Astrocyte (in vitro differentiated cells and primary cell): ENCODE results near the gene REEP6. TPM values are rescaled to one million over a fixed set of nuclear protein-coding genes. Genes with fewer than 3 reads are reported as not detected.

Source experiments
- DNase-seq: peaks from one replicate; pipeline ENCODE4 v3.0.0-alpha.2; 2010; ENCODE audit warnings: low read depth
- FAIRE-seq: peaks from 2 replicates; lab custom pipeline; 2011; peaks lifted over from hg19 to GRCh38; lab: Jason Lieb, UNC
- H2AFZ ChIP-seq: 2 replicates; pipeline ENCODE4 v1.6.0; 2012; ENCODE audit warnings: low read depth, low read length, inconsistent platforms
- H3K27ac ChIP-seq: 2 replicates; pipeline ENCODE4 v1.5.1; 2011; ENCODE audit warnings: low read depth, low read length, inconsistent platforms
- H3K27me3 ChIP-seq: 2 replicates; pipeline ENCODE4 v1.6.0; 2011; ENCODE audit warnings: low read length, inconsistent platforms; ENCODE audit not compliant: insufficient read depth
- H3K36me3 ChIP-seq: 2 replicates; pipeline ENCODE4 v1.5.1; 2011; ENCODE audit warnings: low read length, inconsistent platforms; ENCODE audit not compliant: insufficient read depth
- H3K4me1 ChIP-seq: 2 replicates; pipeline ENCODE4 v1.5.1; 2011; ENCODE audit warnings: low read length, inconsistent platforms; ENCODE audit not compliant: insufficient read depth
- H3K4me2 ChIP-seq: 2 replicates; pipeline ENCODE4 v1.6.0; 2012; ENCODE audit warnings: low read length, inconsistent platforms
- H3K4me3 ChIP-seq: 2 replicates; pipeline ENCODE4 v1.5.1; 2011; ENCODE audit warnings: low read depth, mild to moderate bottlenecking, low read length, inconsistent platforms; ENCODE audit not compliant: insufficient read depth
- H3K79me2 ChIP-seq: 2 replicates; pipeline ENCODE4 v1.6.0; 2012; ENCODE audit warnings: mild to moderate bottlenecking, low read length, inconsistent platforms; ENCODE audit not compliant: insufficient read depth
- H3K9ac ChIP-seq: 2 replicates; pipeline ENCODE4 v1.6.0; 2012; ENCODE audit warnings: mild to moderate bottlenecking, low read length, inconsistent platforms
- H3K9me3 ChIP-seq: 2 replicates; pipeline ENCODE4 v1.5.1; 2012; ENCODE audit warnings: low read depth, mild to moderate bottlenecking, low read length, inconsistent platforms; ENCODE audit not compliant: insufficient read depth
- H4K20me1 ChIP-seq: 2 replicates; pipeline ENCODE4 v1.6.0; 2012; ENCODE audit warnings: low read length, inconsistent platforms; ENCODE audit not compliant: insufficient read depth
- H3K27ac Mint-ChIP-seq: one replicate; pipeline ENCODE4 v1.8.0; 2021; ENCODE audit warnings: mild to moderate bottlenecking, mixed read lengths; ENCODE audit not compliant: unreplicated experiment
- H3K27me3 Mint-ChIP-seq: one replicate; pipeline ENCODE4 v1.8.0; 2021; ENCODE audit warnings: low read depth, mixed read lengths; ENCODE audit not compliant: unreplicated experiment
- H3K36me3 Mint-ChIP-seq: one replicate; pipeline ENCODE4 v1.8.0; 2021; ENCODE audit warnings: low read depth, mixed read lengths; ENCODE audit not compliant: unreplicated experiment
- H3K4me1 Mint-ChIP-seq: one replicate; pipeline ENCODE4 v1.8.0; 2021; ENCODE audit warnings: low read depth, mixed read lengths; ENCODE audit not compliant: unreplicated experiment
- H3K4me3 Mint-ChIP-seq: one replicate; pipeline ENCODE4 v1.8.0; 2021; ENCODE audit warnings: mild to moderate bottlenecking, moderate library complexity, mixed read lengths; ENCODE audit not compliant: unreplicated experiment
- H3K9me3 Mint-ChIP-seq: one replicate; pipeline ENCODE4 v1.8.0; 2021; ENCODE audit warnings: mild to moderate bottlenecking, mixed read lengths; ENCODE audit not compliant: unreplicated experiment
- EZH2 ChIP-seq: IDR thresholded peaks from 2 replicates; pipeline ENCODE4 v1.6.1; 2012; ENCODE audit warnings: mild to moderate bottlenecking, low read length, inconsistent platforms; ENCODE audit not compliant: insufficient read depth
- total RNA-seq: library from RNA; stranded (reverse); gene quantifications from 2 replicates; pipeline ENCODE4 v1.2.1, GENCODE V29; 2021
- TF ChIP-seq, protein P1 (sequence below): IDR thresholded peaks from 2 replicates; pipeline ENCODE4 v1.5.1; 2011; ENCODE audit warnings: low read depth, mild to moderate bottlenecking, inconsistent platforms, low read length, moderate library complexity; ENCODE audit not compliant: insufficient read depth

Gene REEP6
- total RNA-seq, 1 donor from 2014 or later, result 5.7 TPM

GRCh38 chr19:1486720-1487575, 4.0 kb upstream of the REEP6 start:
- H2AFZ ChIP-seq, result no peak overlapping the region
- FAIRE-seq, result no peak
- Mint-ChIP-seq H3K4me1 (peaks cover 3% of the 10 kb centered on the region), H3K4me3 (no peak overlapping the region), H3K27ac (no peak overlapping the region), H3K27me3 (peaks cover under 1% of the 10 kb centered on the region), H3K36me3 (peaks cover 2% of the 10 kb centered on the region), H3K9me3 (no peaks in the 10 kb centered on the region)
- no peak for DNase-seq
- H3K36me3 ChIP-seq, result no peaks in the 10 kb centered on the region
- no peaks in the 10 kb centered on the region for H3K79me2 ChIP-seq
- H3K4me2 ChIP-seq, result no peak overlapping the region
- H4K20me1 ChIP-seq, result no peaks in the 10 kb centered on the region
- H3K4me1 ChIP-seq, result peaks cover 15% of the 10 kb centered on the region
- TF ChIP-seq EZH2, result no peak
- H3K9ac ChIP-seq, result no peak overlapping the region
- no peak overlapping the region for H3K27ac ChIP-seq
- H3K27me3 ChIP-seq, result peaks cover 5% of the 10 kb centered on the region
- H3K4me3 ChIP-seq, result no peak overlapping the region
- no peaks in the 10 kb centered on the region for H3K9me3 ChIP-seq

DNA sequence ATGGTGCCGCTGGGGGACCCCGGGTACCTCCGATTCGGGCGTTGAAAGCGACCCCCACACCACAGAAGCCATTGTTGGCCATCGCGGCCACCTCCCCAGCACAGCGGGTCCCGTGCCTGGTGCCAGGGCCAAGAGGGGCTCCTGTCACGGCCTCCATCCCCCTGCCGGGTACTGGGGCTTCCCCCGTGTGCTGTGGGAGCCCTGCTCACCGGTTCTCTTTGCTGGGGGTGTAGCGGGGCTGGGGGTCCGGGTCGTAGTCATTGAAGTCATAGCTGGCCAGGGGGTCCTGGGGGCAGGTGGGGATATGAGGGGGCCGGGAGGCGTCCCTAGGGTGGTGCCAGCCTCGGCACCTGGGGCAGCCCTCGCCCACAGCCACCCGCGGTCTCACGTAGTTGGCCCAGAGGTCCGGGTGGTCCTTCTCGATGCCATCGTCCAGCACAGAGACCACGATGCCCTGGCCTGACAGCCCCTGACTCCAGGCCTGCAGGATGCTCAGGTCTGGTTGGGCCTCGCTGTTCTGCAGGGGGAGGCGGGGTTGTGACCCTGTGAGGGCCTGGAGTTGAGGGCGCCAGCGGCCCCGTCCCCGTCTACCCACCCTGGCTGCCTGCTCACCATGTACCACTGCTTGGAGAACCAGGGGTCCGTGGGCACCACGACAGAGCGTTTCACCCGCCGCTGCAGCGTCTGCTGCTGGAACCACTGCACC, 3.3 kb upstream of the REEP6 start:
- H3K4me3 Mint-ChIP-seq, result no peak overlapping the region
- Histone ChIP-seq H3K27me3 (peaks cover 5% of the 10 kb centered on the region), H3K4me2 (no peak overlapping the region), H3K79me2 (no peaks in the 10 kb centered on the region), H3K36me3 (no peaks in the 10 kb centered on the region), H4K20me1 (no peaks in the 10 kb centered on the region), H3K9ac (no peak overlapping the region), H3K27ac (no peak overlapping the region), H2AFZ (no peak overlapping the region), H3K9me3 (no peaks in the 10 kb centered on the region), H3K4me1 (peaks cover 15% of the 10 kb centered on the region), H3K4me3 (no peak overlapping the region)
- H3K4me1 Mint-ChIP-seq, result peaks cover 3% of the 10 kb centered on the region
- FAIRE-seq (no peak), DNase-seq (no peak)
- no peak overlapping the region for H3K27ac Mint-ChIP-seq
- no peaks in the 10 kb centered on the region for H3K9me3 Mint-ChIP-seq
- TF ChIP-seq, protein P1, sequence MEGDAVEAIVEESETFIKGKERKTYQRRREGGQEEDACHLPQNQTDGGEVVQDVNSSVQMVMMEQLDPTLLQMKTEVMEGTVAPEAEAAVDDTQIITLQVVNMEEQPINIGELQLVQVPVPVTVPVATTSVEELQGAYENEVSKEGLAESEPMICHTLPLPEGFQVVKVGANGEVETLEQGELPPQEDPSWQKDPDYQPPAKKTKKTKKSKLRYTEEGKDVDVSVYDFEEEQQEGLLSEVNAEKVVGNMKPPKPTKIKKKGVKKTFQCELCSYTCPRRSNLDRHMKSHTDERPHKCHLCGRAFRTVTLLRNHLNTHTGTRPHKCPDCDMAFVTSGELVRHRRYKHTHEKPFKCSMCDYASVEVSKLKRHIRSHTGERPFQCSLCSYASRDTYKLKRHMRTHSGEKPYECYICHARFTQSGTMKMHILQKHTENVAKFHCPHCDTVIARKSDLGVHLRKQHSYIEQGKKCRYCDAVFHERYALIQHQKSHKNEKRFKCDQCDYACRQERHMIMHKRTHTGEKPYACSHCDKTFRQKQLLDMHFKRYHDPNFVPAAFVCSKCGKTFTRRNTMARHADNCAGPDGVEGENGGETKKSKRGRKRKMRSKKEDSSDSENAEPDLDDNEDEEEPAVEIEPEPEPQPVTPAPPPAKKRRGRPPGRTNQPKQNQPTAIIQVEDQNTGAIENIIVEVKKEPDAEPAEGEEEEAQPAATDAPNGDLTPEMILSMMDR, result no peak
- TF ChIP-seq EZH2, result no peak
- H3K36me3 Mint-ChIP-seq, result peaks cover 2% of the 10 kb centered on the region
- peaks cover 2% of the 10 kb centered on the region for H3K27me3 Mint-ChIP-seq

DNA sequence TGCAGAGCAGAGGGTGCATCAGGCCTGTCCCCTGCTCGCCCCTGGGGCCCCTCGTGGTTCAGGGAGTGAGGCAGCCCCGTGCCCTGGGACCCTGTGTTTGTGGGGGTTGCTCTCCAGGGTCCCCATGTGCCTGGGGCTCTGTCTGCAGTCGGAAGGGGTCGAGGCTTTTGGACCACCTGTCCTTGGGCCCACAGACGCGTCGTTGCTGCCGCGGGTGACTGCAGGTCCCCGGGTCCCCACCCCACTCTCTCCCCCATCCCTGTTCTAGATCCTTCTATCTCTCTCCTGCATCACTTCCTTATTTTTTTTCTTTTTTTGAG, 2.7 kb upstream of the REEP6 start:
- Histone ChIP-seq H3K4me3 (no peak overlapping the region), H3K4me2 (no peak overlapping the region), H3K9ac (no peak overlapping the region), H2AFZ (no peak overlapping the region), H3K27ac (no peak overlapping the region), H3K79me2 (no peaks in the 10 kb centered on the region), H4K20me1 (no peaks in the 10 kb centered on the region), H3K27me3 (peaks cover 5% of the 10 kb centered on the region), H3K9me3 (no peaks in the 10 kb centered on the region), H3K36me3 (no peaks in the 10 kb centered on the region), H3K4me1 (peaks cover 15% of the 10 kb centered on the region)
- Mint-ChIP-seq H3K9me3 (no peaks in the 10 kb centered on the region), H3K27me3 (peaks cover 2% of the 10 kb centered on the region), H3K4me1 (peaks cover 3% of the 10 kb centered on the region), H3K36me3 (peaks cover 2% of the 10 kb centered on the region), H3K27ac (no peak overlapping the region), H3K4me3 (no peak overlapping the region)
- no peak for FAIRE-seq
- no peak for DNase-seq
- TF ChIP-seq EZH2, result no peak
- TF ChIP-seq, protein P1, result no peak
